ENCODE results near the gene AKNA.

DNA sequence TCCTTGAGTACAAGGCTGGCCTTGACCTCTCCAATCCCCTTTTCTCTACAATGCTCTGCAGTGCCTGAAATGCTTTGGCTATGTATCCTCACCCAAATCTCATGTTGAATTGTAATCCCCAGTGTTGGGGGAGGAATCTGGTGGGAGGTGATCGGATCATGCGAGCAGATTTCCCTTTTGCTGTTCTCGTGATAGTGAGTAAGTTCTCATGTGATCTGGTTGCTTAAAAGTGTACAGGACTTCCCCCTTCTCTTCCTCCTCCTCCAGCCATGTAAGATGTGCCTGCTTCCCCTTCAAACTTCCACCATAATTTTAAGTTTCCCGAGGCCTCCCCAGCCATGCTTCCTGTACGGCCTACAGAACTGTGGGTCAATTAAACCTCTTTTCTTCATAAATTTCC is 28.5 kb upstream of the AKNA start:
- TF ChIP-seq, protein P1, sequence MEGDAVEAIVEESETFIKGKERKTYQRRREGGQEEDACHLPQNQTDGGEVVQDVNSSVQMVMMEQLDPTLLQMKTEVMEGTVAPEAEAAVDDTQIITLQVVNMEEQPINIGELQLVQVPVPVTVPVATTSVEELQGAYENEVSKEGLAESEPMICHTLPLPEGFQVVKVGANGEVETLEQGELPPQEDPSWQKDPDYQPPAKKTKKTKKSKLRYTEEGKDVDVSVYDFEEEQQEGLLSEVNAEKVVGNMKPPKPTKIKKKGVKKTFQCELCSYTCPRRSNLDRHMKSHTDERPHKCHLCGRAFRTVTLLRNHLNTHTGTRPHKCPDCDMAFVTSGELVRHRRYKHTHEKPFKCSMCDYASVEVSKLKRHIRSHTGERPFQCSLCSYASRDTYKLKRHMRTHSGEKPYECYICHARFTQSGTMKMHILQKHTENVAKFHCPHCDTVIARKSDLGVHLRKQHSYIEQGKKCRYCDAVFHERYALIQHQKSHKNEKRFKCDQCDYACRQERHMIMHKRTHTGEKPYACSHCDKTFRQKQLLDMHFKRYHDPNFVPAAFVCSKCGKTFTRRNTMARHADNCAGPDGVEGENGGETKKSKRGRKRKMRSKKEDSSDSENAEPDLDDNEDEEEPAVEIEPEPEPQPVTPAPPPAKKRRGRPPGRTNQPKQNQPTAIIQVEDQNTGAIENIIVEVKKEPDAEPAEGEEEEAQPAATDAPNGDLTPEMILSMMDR (IDR thresholded peaks at IDR 0.05): no peak
- TF ChIP-seq POLR2A (IDR thresholded peaks at IDR 0.05): no peak
